Measurements from ENCODE around the gene MEIS1. TPM values are rescaled to one million over a fixed set of nuclear protein-coding genes. Genes with fewer than 3 reads are reported as not detected.
A peak's percentile ranks its signal among the peaks of the same experiment; 100 is the strongest.

The MEIS1 gene
- total RNA-seq, 1 experiment from 2014 or later = 0.66 TPM

GRCh38 chr2:66582104-66582986 lies 147.4 kb downstream of the MEIS1 start:
- Histone ChIP-seq H3T11ph (ENCODE audit: low read length) (no peak overlapping the region), H2BK12ac (ENCODE audit: insufficient read length, low read depth, low read length) (no peak overlapping the region), H3K18ac (ENCODE audit: insufficient read length, low read depth, low read length) (no peak overlapping the region), H3K14ac (ENCODE audit: insufficient read depth, low read length) (no peak overlapping the region), H3K79me1 (ENCODE audit: insufficient read depth, low read depth, low read length, poor library complexity, severe bottlenecking) (no peaks in the 10 kb centered on the region), H3K27ac (ENCODE audit: insufficient read length, low read depth, low read length) (no peak overlapping the region), H3K9me3 (ENCODE audit: control insufficient read depth, low read depth, low read length) (no peaks in the 10 kb centered on the region), H2BK120ac (ENCODE audit: low read depth, low read length, poor library complexity, severe bottlenecking) (no peak overlapping the region), H3K4me1 (ENCODE audit: insufficient read depth, low read length) (peaks cover 6% of the 10 kb centered on the region; the same call in 1 of the 2 replicates), H4K8ac (replicated peaks; ENCODE audit: insufficient read length, low read depth, low read length) (no peak overlapping the region), H4K91ac (ENCODE audit: insufficient read length, low read depth, low read length) (no peak overlapping the region), H2BK5ac (ENCODE audit: insufficient read length, low read length) (no peak overlapping the region), H3K9ac (ENCODE audit: extremely low read depth, insufficient read length, low read length) (no peak overlapping the region), H3K56ac (ENCODE audit: insufficient read length, low read depth, low read length) (no peak overlapping the region), H4K20me1 (ENCODE audit: control insufficient read depth, insufficient read depth, insufficient read length) (no peaks in the 10 kb centered on the region), H3K23ac (ENCODE audit: insufficient read length, low read depth, low read length) (no peak overlapping the region), H4K5ac (ENCODE audit: insufficient read length, low read depth, low read length) (no peak overlapping the region), H3K4me2 (ENCODE audit: insufficient read depth, insufficient read length, low read length) (peak overlapping the region; percentile 77), H3K4ac (ENCODE audit: low read depth, low read length) (no peak overlapping the region), H3K23me2 (ENCODE audit: insufficient read length, low read depth, low read length, poor library complexity, severe bottlenecking) (peaks cover 20% of the 10 kb centered on the region), H2BK15ac (ENCODE audit: low read depth, low read length) (no peak overlapping the region), H2BK20ac (ENCODE audit: low read depth, low read length, poor library complexity, severe bottlenecking) (no peak overlapping the region), H3K27me3 (ENCODE audit: insufficient read depth, low read length) (peaks cover 55% of the 10 kb centered on the region), H2AFZ (ENCODE audit: low read length) (no peak overlapping the region), H3K79me2 (ENCODE audit: insufficient read depth, low read length) (no peaks in the 10 kb centered on the region), H2AK5ac (ENCODE audit: insufficient read length, low read length) (no peak overlapping the region)
- Mint-ChIP-seq H3K9me3 (peaks cover 0 to 10% of the 10 kb centered on the region in 2 experiments; a peak in 2 of 5 replicates), H3K4me1 (peaks cover 18 to 26% of the 10 kb centered on the region in 2 experiments), H3K27ac (no peak overlapping the region), H3K36me3 (ENCODE audit: insufficient read depth in 1 of 3, low read depth in 3 of 3) (no peaks in the 10 kb centered on the region; a peak in 1 of 7 replicates), H3K4me3 (no peak overlapping the region), H3K27me3 (ENCODE audit: low read depth) (peaks cover 9% of the 10 kb centered on the region)
- TF ChIP-seq CTCF (conservative IDR thresholded peaks at IDR 0.05) = no peak
- WGBS (ENCODE audit: extremely low coverage, insufficient read length, low lambda C conversion rate) = no CpG with 5 or more reads among the region's 36 CpGs
- peak; percentile 49 for DNase-seq

All from H9 (cell line).